ENCODE results near the gene GSAP.

- TF ChIP-seq CTCF (IDR thresholded peaks at IDR 0.05) (no peak), POLR2AphosphoS5 (IDR thresholded peaks at IDR 0.05) (no peak), POLR2A (IDR thresholded peaks at IDR 0.05) (no peak)
These were observed 3.0 kb downstream of the GSAP start for GRCh38 chr7:77413128-77413527.
